Liver (tissue), 9 donors: Measurements from ENCODE around the gene XPR1. TPM values are rescaled to one million over a fixed set of nuclear protein-coding genes. Genes with fewer than 3 reads are reported as not detected.
"Not testable (repeated sequence)": the region's sequence is repeated elsewhere in the genome, so short reads cannot be mapped to it uniquely, and the experiment has no call there.

ENCODE experiments used
- DNase-seq: peaks from one replicate; pipeline ENCODE4 v3.0.0-alpha.2; 2017; ENCODE audit warnings: low spot score
- H3K27ac ChIP-seq, 2 donors: one replicate each; pipeline ENCODE4 v1.7.0; 2013; ENCODE audit warnings: inconsistent platforms in 2 of 2, low read length in 2 of 2, control low read depth in 1 of 2, low read depth in 1 of 2, mild to moderate bottlenecking in 1 of 2
- H3K27me3 ChIP-seq, 4 donors: one replicate each; pipeline versions ENCODE4 v1.6.1 to v1.7.0; 2013; ENCODE audit warnings: low read length in 3 of 4, inconsistent platforms in 1 of 4, mild to moderate bottlenecking in 1 of 4, moderate library complexity in 1 of 4; ENCODE audit not compliant: control insufficient read depth in 4 of 4, insufficient read depth in 4 of 4
- H3K36me3 ChIP-seq, 4 donors: one replicate each; pipeline versions ENCODE4 v1.6.1 to v1.7.0; 2013; ENCODE audit warnings: low read length in 3 of 4, mild to moderate bottlenecking in 3 of 4, low read depth in 1 of 4, moderate library complexity in 1 of 4; ENCODE audit not compliant: control insufficient read depth in 4 of 4, insufficient read depth in 3 of 4
- H3K4me1 ChIP-seq, 4 donors: one replicate each; pipeline versions ENCODE4 v1.6.1 to v1.7.0; 2013; ENCODE audit warnings: low read length in 3 of 4, mild to moderate bottlenecking in 3 of 4, moderate library complexity in 1 of 4; ENCODE audit not compliant: control insufficient read depth in 4 of 4, insufficient read depth in 4 of 4
- H3K4me3 ChIP-seq, 3 donors: one replicate each; pipeline versions ENCODE4 v1.6.1 to v1.7.0; 2013; ENCODE audit warnings: low read length in 3 of 3, control low read depth in 1 of 3, low read depth in 1 of 3, mild to moderate bottlenecking in 1 of 3
- H3K9ac ChIP-seq, 2 donors: one replicate each; pipeline ENCODE4 v1.7.0; 2013; ENCODE audit warnings: low read length in 2 of 2, mild to moderate bottlenecking in 2 of 2, moderate library complexity in 2 of 2, control low read depth in 1 of 2, low read depth in 1 of 2
- H3K9me3 ChIP-seq, 4 donors: one replicate each; pipeline versions ENCODE4 v1.6.1 to v1.7.0; 2013; ENCODE audit warnings: low read length in 3 of 4; ENCODE audit not compliant: control insufficient read depth in 4 of 4
- FOXA1 ChIP-seq: IDR thresholded peaks from 2 replicates; pipeline ENCODE4 v1.6.1; 2016; ENCODE audit warnings: antibody characterized with exemption
- FOXA2 ChIP-seq: IDR thresholded peaks from 2 replicates; pipeline ENCODE4 v1.6.1; 2016; ENCODE audit warnings: antibody characterized with exemption
- GABPA ChIP-seq, 2 donors: IDR thresholded peaks in 1 of 2; conservative IDR thresholded peaks in 1 of 2; 2 replicates each; pipeline ENCODE4 v1.6.1; 2016; ENCODE audit warnings: antibody characterized with exemption in 2 of 2, mild to moderate bottlenecking in 1 of 2, moderate library complexity in 1 of 2
- JUND ChIP-seq, 2 donors: IDR thresholded peaks; 2 replicates each; pipeline ENCODE4 v1.6.1; 2016; ENCODE audit warnings: antibody characterized with exemption in 2 of 2
- NR2F2 ChIP-seq: IDR thresholded peaks from 2 replicates; pipeline ENCODE4 v1.6.1; 2016; ENCODE audit warnings: antibody characterized with exemption
- RAD21 ChIP-seq, 2 donors: IDR thresholded peaks; 2 replicates each; pipeline ENCODE4 v1.6.1; 2016; ENCODE audit warnings: antibody characterized with exemption in 2 of 2, mild to moderate bottlenecking in 2 of 2
- RXRA ChIP-seq, 2 donors: IDR thresholded peaks; 2 replicates each; pipeline ENCODE4 v1.6.1; 2017 to 2018; ENCODE audit warnings: antibody characterized with exemption in 2 of 2, mild to moderate bottlenecking in 1 of 2
- SP1 ChIP-seq: IDR thresholded peaks from 2 replicates; pipeline ENCODE4 v1.6.1; 2018; ENCODE audit warnings: antibody characterized with exemption, mild to moderate bottlenecking
- TAF1 ChIP-seq: conservative IDR thresholded peaks from 2 replicates; pipeline ENCODE4 v1.6.1; 2016; ENCODE audit warnings: antibody characterized with exemption, mild to moderate bottlenecking
- WGBS: extraction: QIAGEN DNeasy Blood & Tissue Kit; methylation state at CpG from one replicate; pipeline ENCODE4 v1.1.7; 2013; 5-methylcytosine and 5-hydroxymethylcytosine counted together
- polyA plus RNA-seq, 2 donors: library from polyadenylated mRNA; stranded (reverse) in 1 of 2; unstranded in 1 of 2; fragments of 200-250 nt in 1 of 2; fragments of >200 nt in 1 of 2; fragmentation: Nextera tagmentation in 1 of 2; extraction: Ambion mirVana in 1 of 2; gene quantifications; one replicate each; pipeline versions ENCODE4 v1.2.1 to v1.2.3, GENCODE V29; 2013 to 2015
- total RNA-seq, 2 donors: library from RNA; depleted of rRNA; stranded (reverse); fragments of >200 nt; gene quantifications; one replicate each; pipeline ENCODE4 v1.2.3, GENCODE V29; 2014
- TF ChIP-seq, protein P1 (sequence below): fragments of 150-350 bp; IDR thresholded peaks from 2 replicates; pipeline ENCODE4 v1.5.1; 2017; ENCODE audit warnings: improper control_type of control experiment, low read depth, low read length; ENCODE audit not compliant: missing input control
- TF ChIP-seq, protein P2 (sequence below): IDR thresholded peaks from 2 replicates; pipeline ENCODE4 v1.6.1; 2016; ENCODE audit warnings: antibody characterized with exemption
- TF ChIP-seq, protein P3 (sequence below): IDR thresholded peaks from 2 replicates; pipeline ENCODE4 v1.6.1; 2016; ENCODE audit warnings: antibody characterized with exemption, mild to moderate bottlenecking
- donor health status: healthy.
- donor health status: healthy.
- donor health status: healthy.
- donor health status: healthy.
- donor health status: healthy.

Gene XPR1
- total and polyA plus RNA-seq, 4 donors = 1.8 to 14.3 (median 5.9) TPM

DNA sequence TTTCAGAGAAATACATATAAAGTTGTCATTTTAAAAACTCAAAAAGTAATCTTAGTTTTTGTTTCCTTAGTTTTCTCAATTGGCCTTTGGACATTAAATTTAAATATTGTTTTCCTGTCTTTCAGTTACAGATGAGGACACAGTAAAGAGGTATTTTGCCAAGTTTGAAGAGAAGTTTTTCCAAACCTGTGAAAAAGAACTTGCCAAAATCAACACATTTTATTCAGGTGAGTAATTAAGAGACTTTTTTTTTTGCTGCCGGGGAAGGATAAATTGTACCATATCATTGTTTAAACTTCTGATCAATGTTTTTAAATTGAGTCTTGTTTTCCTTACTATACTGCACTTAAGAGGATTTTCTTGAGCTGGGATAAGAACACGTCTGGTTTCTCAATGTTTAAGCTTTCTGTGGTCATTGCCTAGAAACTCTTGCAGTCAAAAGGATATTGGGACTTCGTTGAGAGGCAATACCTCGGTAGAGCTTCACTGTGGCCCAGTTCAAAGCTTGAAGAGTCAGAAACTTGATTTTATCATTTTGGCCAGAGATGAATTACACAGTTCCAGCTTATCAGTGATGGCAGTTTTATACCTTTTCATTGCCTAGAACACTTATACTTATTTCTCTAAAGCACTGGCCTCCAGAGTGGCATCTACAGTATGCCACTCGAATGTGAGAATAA lies 155.9 kb downstream of the XPR1 start:
- H3K9me3 ChIP-seq = no peaks in the 10 kb centered on the region
- TF ChIP-seq NR2F2 = no peak
- TF ChIP-seq SP1 = no peak
- no peak for TF ChIP-seq GABPA (IDR thresholded peaks at IDR 0.05 in 1 of 2, conservative IDR thresholded peaks at IDR 0.05 in 1 of 2)
- TF ChIP-seq, protein P1, sequence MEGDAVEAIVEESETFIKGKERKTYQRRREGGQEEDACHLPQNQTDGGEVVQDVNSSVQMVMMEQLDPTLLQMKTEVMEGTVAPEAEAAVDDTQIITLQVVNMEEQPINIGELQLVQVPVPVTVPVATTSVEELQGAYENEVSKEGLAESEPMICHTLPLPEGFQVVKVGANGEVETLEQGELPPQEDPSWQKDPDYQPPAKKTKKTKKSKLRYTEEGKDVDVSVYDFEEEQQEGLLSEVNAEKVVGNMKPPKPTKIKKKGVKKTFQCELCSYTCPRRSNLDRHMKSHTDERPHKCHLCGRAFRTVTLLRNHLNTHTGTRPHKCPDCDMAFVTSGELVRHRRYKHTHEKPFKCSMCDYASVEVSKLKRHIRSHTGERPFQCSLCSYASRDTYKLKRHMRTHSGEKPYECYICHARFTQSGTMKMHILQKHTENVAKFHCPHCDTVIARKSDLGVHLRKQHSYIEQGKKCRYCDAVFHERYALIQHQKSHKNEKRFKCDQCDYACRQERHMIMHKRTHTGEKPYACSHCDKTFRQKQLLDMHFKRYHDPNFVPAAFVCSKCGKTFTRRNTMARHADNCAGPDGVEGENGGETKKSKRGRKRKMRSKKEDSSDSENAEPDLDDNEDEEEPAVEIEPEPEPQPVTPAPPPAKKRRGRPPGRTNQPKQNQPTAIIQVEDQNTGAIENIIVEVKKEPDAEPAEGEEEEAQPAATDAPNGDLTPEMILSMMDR = no peak
- TF ChIP-seq, protein P2, sequence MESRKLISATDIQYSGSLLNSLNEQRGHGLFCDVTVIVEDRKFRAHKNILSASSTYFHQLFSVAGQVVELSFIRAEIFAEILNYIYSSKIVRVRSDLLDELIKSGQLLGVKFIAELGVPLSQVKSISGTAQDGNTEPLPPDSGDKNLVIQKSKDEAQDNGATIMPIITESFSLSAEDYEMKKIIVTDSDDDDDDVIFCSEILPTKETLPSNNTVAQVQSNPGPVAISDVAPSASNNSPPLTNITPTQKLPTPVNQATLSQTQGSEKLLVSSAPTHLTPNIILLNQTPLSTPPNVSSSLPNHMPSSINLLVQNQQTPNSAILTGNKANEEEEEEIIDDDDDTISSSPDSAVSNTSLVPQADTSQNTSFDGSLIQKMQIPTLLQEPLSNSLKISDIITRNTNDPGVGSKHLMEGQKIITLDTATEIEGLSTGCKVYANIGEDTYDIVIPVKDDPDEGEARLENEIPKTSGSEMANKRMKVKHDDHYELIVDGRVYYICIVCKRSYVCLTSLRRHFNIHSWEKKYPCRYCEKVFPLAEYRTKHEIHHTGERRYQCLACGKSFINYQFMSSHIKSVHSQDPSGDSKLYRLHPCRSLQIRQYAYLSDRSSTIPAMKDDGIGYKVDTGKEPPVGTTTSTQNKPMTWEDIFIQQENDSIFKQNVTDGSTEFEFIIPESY = no peak
- H3K4me1 ChIP-seq = peaks cover 0 to 4% (median 2%) of the 10 kb centered on the region in 4 donors
- H3K36me3 ChIP-seq = peaks cover 0 to 2% (median 0%) of the 10 kb centered on the region in 4 donors
- no peaks in the 10 kb centered on the region for H3K27me3 ChIP-seq
- H3K9ac ChIP-seq = no peak overlapping the region
- no peak for DNase-seq
- H3K27ac ChIP-seq = no peak overlapping the region
- no peak overlapping the region for H3K4me3 ChIP-seq
- 84% methylated on average over 5 of the region's 5 CpGs for WGBS

DNA sequence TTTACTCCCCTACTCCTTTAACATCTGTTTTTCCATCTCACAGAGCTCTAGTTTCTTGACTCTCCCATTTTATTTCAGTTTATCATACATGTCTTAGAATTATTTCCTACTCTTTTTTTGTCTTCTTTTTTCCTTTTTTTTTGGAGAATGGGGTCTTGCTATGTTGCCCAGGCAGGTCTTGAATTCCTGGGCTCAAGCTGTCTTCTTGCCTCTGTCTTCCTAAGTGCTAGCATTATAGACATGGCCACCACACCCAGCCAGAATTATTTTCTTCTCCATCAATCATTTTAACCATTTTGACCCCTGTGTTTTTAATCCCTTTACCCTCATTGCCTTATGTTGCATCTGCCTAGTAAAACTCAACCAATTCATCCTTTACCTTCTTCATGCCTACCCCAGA lies 157.6 kb downstream of the XPR1 start:
- H3K4me1 ChIP-seq = peaks cover 0 to 4% (median 2%) of the 10 kb centered on the region in 4 donors
- H3K36me3 ChIP-seq = peaks cover 0 to 2% (median 0%) of the 10 kb centered on the region in 4 donors
- no peaks in the 10 kb centered on the region for H3K27me3 ChIP-seq
- H3K27ac ChIP-seq = no peak overlapping the region
- H3K4me3 ChIP-seq = no peak overlapping the region
- no peak overlapping the region for H3K9ac ChIP-seq
- no peaks in the 10 kb centered on the region for H3K9me3 ChIP-seq
- TF ChIP-seq NR2F2 (no peak), GABPA (IDR thresholded peaks at IDR 0.05 in 1 of 2, conservative IDR thresholded peaks at IDR 0.05 in 1 of 2) (no peak), FOXA1 (no peak), TAF1 (no peak), FOXA2 (no peak), RXRA (IDR thresholded peaks at IDR 0.05) (no peak), RAD21 (IDR thresholded peaks at IDR 0.05) (no peak), JUND (IDR thresholded peaks at IDR 0.05) (no peak)
- TF ChIP-seq, protein P1 = no peak
- TF ChIP-seq, protein P3, sequence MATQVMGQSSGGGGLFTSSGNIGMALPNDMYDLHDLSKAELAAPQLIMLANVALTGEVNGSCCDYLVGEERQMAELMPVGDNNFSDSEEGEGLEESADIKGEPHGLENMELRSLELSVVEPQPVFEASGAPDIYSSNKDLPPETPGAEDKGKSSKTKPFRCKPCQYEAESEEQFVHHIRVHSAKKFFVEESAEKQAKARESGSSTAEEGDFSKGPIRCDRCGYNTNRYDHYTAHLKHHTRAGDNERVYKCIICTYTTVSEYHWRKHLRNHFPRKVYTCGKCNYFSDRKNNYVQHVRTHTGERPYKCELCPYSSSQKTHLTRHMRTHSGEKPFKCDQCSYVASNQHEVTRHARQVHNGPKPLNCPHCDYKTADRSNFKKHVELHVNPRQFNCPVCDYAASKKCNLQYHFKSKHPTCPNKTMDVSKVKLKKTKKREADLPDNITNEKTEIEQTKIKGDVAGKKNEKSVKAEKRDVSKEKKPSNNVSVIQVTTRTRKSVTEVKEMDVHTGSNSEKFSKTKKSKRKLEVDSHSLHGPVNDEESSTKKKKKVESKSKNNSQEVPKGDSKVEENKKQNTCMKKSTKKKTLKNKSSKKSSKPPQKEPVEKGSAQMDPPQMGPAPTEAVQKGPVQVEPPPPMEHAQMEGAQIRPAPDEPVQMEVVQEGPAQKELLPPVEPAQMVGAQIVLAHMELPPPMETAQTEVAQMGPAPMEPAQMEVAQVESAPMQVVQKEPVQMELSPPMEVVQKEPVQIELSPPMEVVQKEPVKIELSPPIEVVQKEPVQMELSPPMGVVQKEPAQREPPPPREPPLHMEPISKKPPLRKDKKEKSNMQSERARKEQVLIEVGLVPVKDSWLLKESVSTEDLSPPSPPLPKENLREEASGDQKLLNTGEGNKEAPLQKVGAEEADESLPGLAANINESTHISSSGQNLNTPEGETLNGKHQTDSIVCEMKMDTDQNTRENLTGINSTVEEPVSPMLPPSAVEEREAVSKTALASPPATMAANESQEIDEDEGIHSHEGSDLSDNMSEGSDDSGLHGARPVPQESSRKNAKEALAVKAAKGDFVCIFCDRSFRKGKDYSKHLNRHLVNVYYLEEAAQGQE = no peak
- no peak for DNase-seq

DNA sequence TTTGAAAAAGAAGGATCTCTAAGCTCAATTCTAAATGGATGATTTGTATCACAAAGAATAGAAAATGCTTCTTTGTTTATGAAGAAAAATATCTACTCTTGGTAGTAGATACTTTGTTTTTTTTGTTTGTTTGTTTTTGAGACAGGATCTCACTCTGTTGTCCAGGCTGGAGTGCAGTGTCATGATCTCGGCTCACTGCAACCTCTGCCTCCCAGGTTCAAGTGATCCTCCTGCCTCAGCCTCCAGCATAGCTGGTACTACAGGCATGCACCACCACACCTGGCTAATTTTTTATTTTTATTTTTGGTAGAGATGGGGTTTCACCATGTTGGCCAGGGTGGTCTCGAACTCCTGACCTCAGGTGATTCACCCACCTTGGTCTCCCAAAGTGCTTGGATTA lies 159.3 kb downstream of the XPR1 start:
- not testable (repeated sequence) for DNase-seq, H3K4me1 ChIP-seq, H3K27me3 ChIP-seq, H3K36me3 ChIP-seq, H3K9me3 ChIP-seq, H3K27ac ChIP-seq, H3K9ac ChIP-seq, H3K4me3 ChIP-seq
- 97% methylated on average over 2 of the region's 2 CpGs for WGBS
